Measurements from ENCODE around the gene OCRL.

The OCRL gene

GRCh38 chrX:129634541-129634940, 94.5 kb downstream of the OCRL start:
- no peak for DNase-seq (ENCODE audit: low read depth in 2 of 2)

GRCh38 chrX:129636175-129636681, 96.2 kb downstream of the OCRL start:
- no peak for DNase-seq (ENCODE audit: low read depth in 2 of 2)

GRCh38 chrX:129637217-129638109, 97.4 kb downstream of the OCRL start:
- no peak for DNase-seq (ENCODE audit: low read depth in 2 of 2)

- DNase-seq (ENCODE audit: low read depth in 2 of 2): no peak
These were observed 98.9 kb downstream of the OCRL start for GRCh38 chrX:129638917-129639316.

DNA sequence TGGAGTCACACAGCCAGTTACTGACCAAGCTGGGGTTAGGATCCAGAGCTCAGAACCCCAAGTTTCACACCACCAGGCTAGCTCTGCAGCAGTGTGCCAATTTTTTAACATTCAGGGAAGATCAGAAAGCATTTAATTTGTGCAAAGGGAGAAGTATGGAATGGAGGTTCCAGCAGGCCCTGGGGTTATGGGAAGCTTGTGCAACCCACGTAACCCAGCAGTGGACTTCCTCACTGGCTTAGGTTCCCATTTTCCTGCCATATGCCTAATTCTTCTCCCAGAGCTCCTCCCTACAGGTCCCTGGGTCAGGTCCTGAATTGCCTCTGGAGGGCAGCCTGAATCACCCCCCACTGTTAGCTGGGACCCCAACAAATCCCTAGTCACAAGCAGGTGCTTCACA, 100.7 kb downstream of the OCRL start:
- no peak for DNase-seq (ENCODE audit: low read depth in 2 of 2)

DNA sequence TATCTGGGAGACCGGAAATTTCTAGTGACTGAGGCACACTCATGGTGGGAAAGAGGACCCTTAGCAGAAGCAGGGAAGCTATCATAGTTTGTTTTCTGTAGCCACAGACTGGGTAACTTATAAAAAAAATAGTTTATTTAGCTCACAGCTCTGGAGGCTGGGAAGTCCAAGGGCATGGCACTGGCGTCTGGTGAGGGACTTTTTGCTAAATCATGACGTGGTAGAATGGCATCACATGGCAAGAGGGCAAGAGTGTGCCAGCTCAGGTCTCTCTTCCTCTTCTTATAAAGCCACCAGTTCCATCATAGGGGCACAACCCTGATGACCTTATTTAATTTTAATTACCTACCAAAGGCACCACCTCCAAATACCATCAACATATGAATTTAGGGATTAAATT, 101.4 kb downstream of the OCRL start:
- no peak for DNase-seq (ENCODE audit: low read depth in 2 of 2)

GRCh38 chrX:129641941-129642340, 101.9 kb downstream of the OCRL start:
- no peak for DNase-seq (ENCODE audit: low read depth in 2 of 2)

All from fibroblast of skin of left biceps (primary cell).